ENCODE results near the gene ZNF3.

- TF ChIP-seq, protein P1, sequence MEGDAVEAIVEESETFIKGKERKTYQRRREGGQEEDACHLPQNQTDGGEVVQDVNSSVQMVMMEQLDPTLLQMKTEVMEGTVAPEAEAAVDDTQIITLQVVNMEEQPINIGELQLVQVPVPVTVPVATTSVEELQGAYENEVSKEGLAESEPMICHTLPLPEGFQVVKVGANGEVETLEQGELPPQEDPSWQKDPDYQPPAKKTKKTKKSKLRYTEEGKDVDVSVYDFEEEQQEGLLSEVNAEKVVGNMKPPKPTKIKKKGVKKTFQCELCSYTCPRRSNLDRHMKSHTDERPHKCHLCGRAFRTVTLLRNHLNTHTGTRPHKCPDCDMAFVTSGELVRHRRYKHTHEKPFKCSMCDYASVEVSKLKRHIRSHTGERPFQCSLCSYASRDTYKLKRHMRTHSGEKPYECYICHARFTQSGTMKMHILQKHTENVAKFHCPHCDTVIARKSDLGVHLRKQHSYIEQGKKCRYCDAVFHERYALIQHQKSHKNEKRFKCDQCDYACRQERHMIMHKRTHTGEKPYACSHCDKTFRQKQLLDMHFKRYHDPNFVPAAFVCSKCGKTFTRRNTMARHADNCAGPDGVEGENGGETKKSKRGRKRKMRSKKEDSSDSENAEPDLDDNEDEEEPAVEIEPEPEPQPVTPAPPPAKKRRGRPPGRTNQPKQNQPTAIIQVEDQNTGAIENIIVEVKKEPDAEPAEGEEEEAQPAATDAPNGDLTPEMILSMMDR (IDR thresholded peaks at IDR 0.05), result no peak
- TF ChIP-seq POLR2A (IDR thresholded peaks at IDR 0.05), result no peak
These were observed 45.6 kb downstream of the ZNF3 start for GRCh38 chr7:100035876-100036275.

All from testis (tissue), 2 donors.